ENCODE results near the gene WNT3. TPM values are rescaled to one million over a fixed set of nuclear protein-coding genes. Genes with fewer than 3 reads are reported as not detected.

WNT3 gene
- total RNA-seq (under 1 TPM in 1 of 5 experiments, not detected in 4; 0.24 TPM), polyA plus RNA-seq (under 1 TPM in 1 of 2 donors, not detected in 1; 0.07 TPM), total RNA-seq (not detected)

GRCh38 chr17:46818316-46818928 lies at the start of gene WNT3:
WNT3 (minus strand) TSS chr17:46818692; CDS start chr17:46818597, 95 bp downstream.
- Mint-ChIP-seq H3K27ac (no peak within 1 kb of the TSS), H3K4me3 (peak within 1 kb of the TSS; percentile 67 to 83 (median 78))
- POLR2A ChIA-PET: no interaction called here

GRCh38 chr17:46866747-46867146 lies 48.3 kb upstream of the WNT3 start:
- Histone ChIP-seq H3K4me1 (ENCODE audit: control insufficient read depth in 2 of 2, insufficient read depth in 2 of 2, low read length in 2 of 2) (no peaks in the 10 kb centered on the region), H3K27ac (ENCODE audit: low read depth, low read length) (no peak overlapping the region), H3K9me3 (ENCODE audit: control insufficient read depth in 2 of 3, low read length in 3 of 3) (no peaks in the 10 kb centered on the region), H3K36me3 (ENCODE audit: control insufficient read depth in 2 of 3, insufficient read depth in 3 of 3, low read length in 3 of 3) (no peaks in the 10 kb centered on the region), H3K4me3 (ENCODE audit: low read length) (no peak overlapping the region), H3K27me3 (ENCODE audit: control insufficient read depth in 2 of 2, insufficient read depth in 2 of 2, low read length in 2 of 2) (no peaks in the 10 kb centered on the region)
- ChIA-PET POLR2A (no interaction called here), CTCF (interaction anchor here (1.2 kb wide), 1 partner anchor 13 kb away, joined by 3 read pairs; no protein-coding TSS in a partner anchor)
- H3K27ac Mint-ChIP-seq: no peak overlapping the region
- peaks cover 5 to 25% (median 14%) of the 10 kb centered on the region in 5 donors for H3K27me3 Mint-ChIP-seq
- no peaks in the 10 kb centered on the region for H3K9me3 Mint-ChIP-seq
- H3K4me1 Mint-ChIP-seq: peaks cover 0 to 4% (median 0%) of the 10 kb centered on the region in 7 donors
- intact Hi-C loops (cut with micrococcal nuclease): no loop called here
- H3K4me3 Mint-ChIP-seq: no peak overlapping the region
- ATAC-seq: no peak
- H3K36me3 Mint-ChIP-seq: no peaks in the 10 kb centered on the region
- no peak for DNase-seq

More at GRCh38 chr17:46818316-46818928, at the start of gene WNT3:
- H3K27me3 Mint-ChIP-seq: peaks cover 58 to 87% (median 75%) of the 10 kb centered on the region in 5 donors
- peaks cover 0 to 6% (median 0%) of the 10 kb centered on the region in 5 donors for H3K36me3 Mint-ChIP-seq
- CTCF ChIA-PET: no interaction called here
- DNase-seq (peak in 7 of 9 donors; percentile 17 to 47 (median 27)), ATAC-seq (peak; percentile 58)
- peaks cover 13 to 16% of the 10 kb centered on the region in 2 donors for H3K4me1 ChIP-seq (ENCODE audit: control insufficient read depth in 2 of 2, insufficient read depth in 2 of 2, low read length in 2 of 2)
- intact Hi-C loops (cut with micrococcal nuclease): no loop called here
- no peak within 1 kb of the TSS for H3K27ac ChIP-seq (ENCODE audit: low read depth, low read length)
- peaks cover 16 to 49% of the 10 kb centered on the region in 2 donors for H3K27me3 ChIP-seq (ENCODE audit: control insufficient read depth in 2 of 2, insufficient read depth in 2 of 2, low read length in 2 of 2)
- peak within 1 kb of the TSS; percentile 43 for H3K4me3 ChIP-seq (ENCODE audit: low read length)
- H3K9me3 ChIP-seq (ENCODE audit: control insufficient read depth in 2 of 3, low read length in 3 of 3): no peaks in the 10 kb centered on the region
- H3K4me1 Mint-ChIP-seq: peaks cover 6 to 29% (median 17%) of the 10 kb centered on the region in 7 donors
- H3K9me3 Mint-ChIP-seq: peaks cover 0 to 2% (median 0%) of the 10 kb centered on the region in 11 donors
- H3K36me3 ChIP-seq (ENCODE audit: control insufficient read depth in 2 of 3, insufficient read depth in 3 of 3, low read length in 3 of 3): no peaks in the 10 kb centered on the region

GRCh38 chr17:46866325-46866724 lies 47.8 kb upstream of the WNT3 start:
- Mint-ChIP-seq H3K27me3 (peaks cover 6 to 27% (median 19%) of the 10 kb centered on the region in 5 donors), H3K4me1 (peaks cover 0 to 4% (median 0%) of the 10 kb centered on the region in 7 donors), H3K4me3 (no peak overlapping the region), H3K9me3 (no peaks in the 10 kb centered on the region), H3K36me3 (no peaks in the 10 kb centered on the region), H3K27ac (no peak overlapping the region)
- Histone ChIP-seq H3K9me3 (ENCODE audit: control insufficient read depth in 2 of 3, low read length in 3 of 3) (no peaks in the 10 kb centered on the region), H3K27me3 (ENCODE audit: control insufficient read depth in 2 of 2, insufficient read depth in 2 of 2, low read length in 2 of 2) (no peaks in the 10 kb centered on the region), H3K27ac (ENCODE audit: low read depth, low read length) (no peak overlapping the region), H3K4me1 (ENCODE audit: control insufficient read depth in 2 of 2, insufficient read depth in 2 of 2, low read length in 2 of 2) (no peaks in the 10 kb centered on the region), H3K36me3 (ENCODE audit: control insufficient read depth in 2 of 3, insufficient read depth in 3 of 3, low read length in 3 of 3) (no peaks in the 10 kb centered on the region), H3K4me3 (ENCODE audit: low read length) (no peak overlapping the region)
- intact Hi-C loops (cut with micrococcal nuclease): no loop called here
- DNase-seq (no peak), ATAC-seq (no peak)
- POLR2A ChIA-PET: no interaction called here
- CTCF ChIA-PET: interaction anchor here (1.2 kb wide), 1 partner anchor 12 kb away, joined by 3 read pairs; no protein-coding TSS in a partner anchor

GRCh38 chr17:46865100-46865499 lies 46.6 kb upstream of the WNT3 start:
- ChIA-PET POLR2A (interaction anchor here (0.6 kb wide), 1 partner anchor 72 kb away, joined by 3 read pairs; no protein-coding TSS in a partner anchor), CTCF (no interaction called here)
- DNase-seq: no peak

GRCh38 chr17:46863383-46864121 lies 45.1 kb upstream of the WNT3 start:
- Mint-ChIP-seq H3K4me1 (peaks cover 0 to 4% (median 0%) of the 10 kb centered on the region in 7 donors), H3K4me3 (no peak overlapping the region), H3K9me3 (no peaks in the 10 kb centered on the region), H3K36me3 (no peaks in the 10 kb centered on the region), H3K27ac (no peak overlapping the region), H3K27me3 (peaks cover 15 to 32% (median 25%) of the 10 kb centered on the region in 5 donors)
- no peak for DNase-seq
- Histone ChIP-seq H3K4me3 (ENCODE audit: low read length) (no peak overlapping the region), H3K9me3 (ENCODE audit: control insufficient read depth in 2 of 3, low read length in 3 of 3) (no peaks in the 10 kb centered on the region), H3K36me3 (ENCODE audit: control insufficient read depth in 2 of 3, insufficient read depth in 3 of 3, low read length in 3 of 3) (no peaks in the 10 kb centered on the region), H3K27ac (ENCODE audit: low read depth, low read length) (no peak overlapping the region), H3K4me1 (ENCODE audit: control insufficient read depth in 2 of 2, insufficient read depth in 2 of 2, low read length in 2 of 2) (no peaks in the 10 kb centered on the region), H3K27me3 (ENCODE audit: control insufficient read depth in 2 of 2, insufficient read depth in 2 of 2, low read length in 2 of 2) (no peaks in the 10 kb centered on the region)
- no peak for ATAC-seq
- ChIA-PET POLR2A (no interaction called here), CTCF (no interaction called here)
- intact Hi-C loops (cut with micrococcal nuclease): no loop called here

More at GRCh38 chr17:46865100-46865499, 46.6 kb upstream of the WNT3 start:
- Histone ChIP-seq H3K9me3 (ENCODE audit: control insufficient read depth in 2 of 3, low read length in 3 of 3) (no peaks in the 10 kb centered on the region), H3K4me3 (ENCODE audit: low read length) (no peak overlapping the region), H3K27me3 (ENCODE audit: control insufficient read depth in 2 of 2, insufficient read depth in 2 of 2, low read length in 2 of 2) (no peaks in the 10 kb centered on the region), H3K27ac (ENCODE audit: low read depth, low read length) (no peak overlapping the region), H3K4me1 (ENCODE audit: control insufficient read depth in 2 of 2, insufficient read depth in 2 of 2, low read length in 2 of 2) (no peaks in the 10 kb centered on the region), H3K36me3 (ENCODE audit: control insufficient read depth in 2 of 3, insufficient read depth in 3 of 3, low read length in 3 of 3) (no peaks in the 10 kb centered on the region)
- ATAC-seq: no peak
- H3K36me3 Mint-ChIP-seq: no peaks in the 10 kb centered on the region
- intact Hi-C loops (cut with micrococcal nuclease): no loop called here
- no peak overlapping the region for H3K27ac Mint-ChIP-seq
- H3K27me3 Mint-ChIP-seq: peaks cover 10 to 32% (median 22%) of the 10 kb centered on the region in 5 donors
- no peak overlapping the region for H3K4me3 Mint-ChIP-seq
- no peaks in the 10 kb centered on the region for H3K9me3 Mint-ChIP-seq
- peaks cover 0 to 4% (median 0%) of the 10 kb centered on the region in 7 donors for H3K4me1 Mint-ChIP-seq

- DNase-seq (no peak), ATAC-seq (no peak)
- Mint-ChIP-seq H3K4me1 (peaks cover 0 to 4% (median 0%) of the 10 kb centered on the region in 7 donors), H3K27me3 (peaks cover 16 to 34% (median 26%) of the 10 kb centered on the region in 5 donors), H3K4me3 (no peak overlapping the region), H3K36me3 (no peaks in the 10 kb centered on the region), H3K27ac (no peak overlapping the region), H3K9me3 (no peaks in the 10 kb centered on the region)
- ChIA-PET POLR2A (interaction anchor here (0.5 kb wide), 1 partner anchor 1846 kb away, joined by 3 read pairs; no protein-coding TSS in a partner anchor), CTCF (no interaction called here)
- Histone ChIP-seq H3K36me3 (ENCODE audit: control insufficient read depth in 2 of 3, insufficient read depth in 3 of 3, low read length in 3 of 3) (no peaks in the 10 kb centered on the region), H3K4me1 (ENCODE audit: control insufficient read depth in 2 of 2, insufficient read depth in 2 of 2, low read length in 2 of 2) (no peaks in the 10 kb centered on the region), H3K27ac (ENCODE audit: low read depth, low read length) (no peak overlapping the region), H3K27me3 (ENCODE audit: control insufficient read depth in 2 of 2, insufficient read depth in 2 of 2, low read length in 2 of 2) (no peaks in the 10 kb centered on the region), H3K9me3 (ENCODE audit: control insufficient read depth in 2 of 3, low read length in 3 of 3) (no peaks in the 10 kb centered on the region), H3K4me3 (ENCODE audit: low read length) (no peak overlapping the region)
- intact Hi-C loops (cut with micrococcal nuclease): no loop called here
Measured at GRCh38 chr17:46862949-46863348, 44.5 kb upstream of the WNT3 start.

Data from naive thymus-derived CD4-positive, alpha-beta T cell (primary cell).